ENCODE results near the gene AQP6.
A peak's percentile ranks its signal among the peaks of the same experiment; 100 is the strongest.

AQP6 gene

GRCh38 chr12:49960474-49961110 lies 12.2 kb upstream of the AQP6 start:
- H3K9ac ChIP-seq (ENCODE audit: low read depth, low read length), result no peak overlapping the region
- WGBS, result 51% methylated on average over 12 of the region's 13 CpGs
- peaks cover 16% of the 10 kb centered on the region for H3K4me1 ChIP-seq (ENCODE audit: insufficient read depth, low read length)
- no peaks in the 10 kb centered on the region for H3K36me3 ChIP-seq (ENCODE audit: insufficient read depth, low read length)
- H3K27ac ChIP-seq (ENCODE audit: low read depth, low read length), result no peak overlapping the region
- H3K9me3 ChIP-seq (ENCODE audit: insufficient read depth, low read depth, low read length), result no peaks in the 10 kb centered on the region
- peak overlapping the region; percentile 55 for H3K4me3 ChIP-seq (ENCODE audit: low read length)
- peaks cover 72% of the 10 kb centered on the region for H3K27me3 ChIP-seq (ENCODE audit: insufficient read depth, low read length)

- Histone ChIP-seq H3K4me3 (ENCODE audit: low read length) (peak within 1 kb of the TSS; percentile 55), H3K27me3 (ENCODE audit: insufficient read depth, low read length) (peaks cover 69% of the 10 kb centered on the region), H3K9ac (ENCODE audit: low read depth, low read length) (no peak within 1 kb of the TSS; the same call in 1 of the 2 replicates), H3K36me3 (ENCODE audit: insufficient read depth, low read length) (no peaks in the 10 kb centered on the region), H3K9me3 (ENCODE audit: insufficient read depth, low read depth, low read length) (no peaks in the 10 kb centered on the region), H3K27ac (ENCODE audit: low read depth, low read length) (no peak within 1 kb of the TSS), H3K4me1 (ENCODE audit: insufficient read depth, low read length) (peaks cover 17% of the 10 kb centered on the region)
- 5% methylated on average over 111 of the region's 111 CpGs for WGBS
These were observed 11.4 kb upstream of the AQP6 start, which contains the start of gene AQP5 for GRCh38 chr12:49961111-49961922. AQP5 (plus strand) TSS chr12:49961872; CDS start chr12:49962018, 146 bp downstream.

DNA sequence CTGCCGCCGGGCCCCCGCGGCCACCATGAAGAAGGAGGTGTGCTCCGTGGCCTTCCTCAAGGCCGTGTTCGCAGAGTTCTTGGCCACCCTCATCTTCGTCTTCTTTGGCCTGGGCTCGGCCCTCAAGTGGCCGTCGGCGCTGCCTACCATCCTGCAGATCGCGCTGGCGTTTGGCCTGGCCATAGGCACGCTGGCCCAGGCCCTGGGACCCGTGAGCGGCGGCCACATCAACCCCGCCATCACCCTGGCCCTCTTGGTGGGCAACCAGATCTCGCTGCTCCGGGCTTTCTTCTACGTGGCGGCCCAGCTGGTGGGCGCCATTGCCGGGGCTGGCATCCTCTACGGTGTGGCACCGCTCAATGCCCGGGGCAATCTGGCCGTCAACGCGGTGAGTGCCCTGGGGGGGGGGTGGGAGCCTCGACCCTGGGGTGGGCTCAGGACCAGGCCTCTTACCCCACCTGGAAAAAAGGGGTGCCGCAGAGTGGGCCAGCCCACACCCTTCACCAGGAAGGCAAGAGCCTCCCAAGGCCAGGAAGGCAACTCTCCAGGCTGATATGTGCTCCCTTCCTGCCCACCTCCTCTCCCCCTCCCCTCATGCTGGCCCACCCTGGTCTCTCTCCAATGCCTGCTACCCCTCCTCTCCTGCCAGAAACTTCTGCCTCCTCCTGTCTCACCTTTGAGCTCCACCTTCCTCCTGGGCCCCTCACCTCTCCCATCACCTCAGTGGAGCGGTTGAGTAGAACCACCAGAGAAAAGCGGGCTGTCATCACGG lies 10.6 kb upstream of the AQP6 start:
- Histone ChIP-seq H3K4me3 (ENCODE audit: low read length) (peak overlapping the region; percentile 20; the same call in 1 of the 2 replicates), H3K9ac (ENCODE audit: low read depth, low read length) (no peak overlapping the region), H3K36me3 (ENCODE audit: insufficient read depth, low read length) (no peaks in the 10 kb centered on the region), H3K4me1 (ENCODE audit: insufficient read depth, low read length) (peaks cover 23% of the 10 kb centered on the region), H3K9me3 (ENCODE audit: insufficient read depth, low read depth, low read length) (no peaks in the 10 kb centered on the region), H3K27me3 (ENCODE audit: insufficient read depth, low read length) (peaks cover 73% of the 10 kb centered on the region), H3K27ac (ENCODE audit: low read depth, low read length) (no peak overlapping the region)
- WGBS, result 58% methylated on average over 37 of the region's 37 CpGs

GRCh38 chr12:49962861-49963765 lies 9.6 kb upstream of the AQP6 start:
- 89% methylated on average over 21 of the region's 21 CpGs for WGBS
- Histone ChIP-seq H3K9ac (ENCODE audit: low read depth, low read length) (no peak overlapping the region), H3K27ac (ENCODE audit: low read depth, low read length) (no peak overlapping the region), H3K4me3 (ENCODE audit: low read length) (no peak overlapping the region), H3K4me1 (ENCODE audit: insufficient read depth, low read length) (peaks cover 23% of the 10 kb centered on the region), H3K27me3 (ENCODE audit: insufficient read depth, low read length) (peaks cover 72% of the 10 kb centered on the region), H3K36me3 (ENCODE audit: insufficient read depth, low read length) (no peaks in the 10 kb centered on the region), H3K9me3 (ENCODE audit: insufficient read depth, low read depth, low read length) (no peaks in the 10 kb centered on the region)

DNA sequence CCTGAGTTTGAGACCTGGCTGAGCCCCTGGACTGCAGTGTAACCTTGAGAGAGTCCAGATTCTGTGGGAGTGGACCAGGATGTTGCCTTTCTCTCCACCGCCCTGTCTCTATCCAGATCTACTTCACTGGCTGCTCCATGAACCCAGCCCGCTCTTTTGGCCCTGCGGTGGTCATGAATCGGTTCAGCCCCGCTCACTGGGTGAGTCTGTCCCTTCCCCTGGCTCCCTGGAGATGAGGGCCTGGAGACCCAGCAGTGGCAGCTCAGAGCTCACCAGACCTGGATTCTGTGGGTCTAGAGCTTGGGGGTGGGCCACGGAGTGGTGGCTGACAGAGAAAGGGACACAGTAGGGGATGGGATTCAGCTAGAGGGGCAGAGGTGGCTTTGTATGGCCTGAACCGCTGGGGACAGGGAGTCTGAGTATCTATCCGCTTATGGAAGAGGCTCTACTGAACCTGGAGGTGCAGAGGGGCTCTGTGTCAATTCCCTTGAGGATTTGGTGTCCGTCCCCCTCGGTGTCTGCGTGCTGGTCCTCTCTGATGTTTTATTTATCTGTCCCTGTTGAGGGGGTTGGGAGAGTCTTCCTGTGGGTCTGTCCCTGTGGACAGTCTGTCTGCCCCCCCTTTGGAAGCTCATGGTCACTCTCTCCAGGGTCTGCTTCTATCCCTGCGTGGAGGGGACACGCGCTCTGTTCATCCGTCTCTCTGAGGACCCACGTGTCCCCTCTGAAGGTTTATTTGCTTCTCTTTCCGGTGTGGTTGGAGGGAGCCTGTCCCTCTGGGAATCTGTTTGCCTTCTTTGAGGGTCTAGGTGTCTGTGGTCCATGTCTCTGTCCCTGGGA lies 8.6 kb upstream of the AQP6 start:
- H3K27ac ChIP-seq (ENCODE audit: low read depth, low read length), result no peak overlapping the region
- H3K4me1 ChIP-seq (ENCODE audit: insufficient read depth, low read length), result peaks cover 20% of the 10 kb centered on the region
- H3K4me3 ChIP-seq (ENCODE audit: low read length), result no peak overlapping the region
- WGBS, result 90% methylated on average over 16 of the region's 17 CpGs
- H3K9me3 ChIP-seq (ENCODE audit: insufficient read depth, low read depth, low read length), result no peaks in the 10 kb centered on the region
- H3K9ac ChIP-seq (ENCODE audit: low read depth, low read length), result no peak overlapping the region
- H3K27me3 ChIP-seq (ENCODE audit: insufficient read depth, low read length), result peaks cover 71% of the 10 kb centered on the region
- H3K36me3 ChIP-seq (ENCODE audit: insufficient read depth, low read length), result no peaks in the 10 kb centered on the region

DNA sequence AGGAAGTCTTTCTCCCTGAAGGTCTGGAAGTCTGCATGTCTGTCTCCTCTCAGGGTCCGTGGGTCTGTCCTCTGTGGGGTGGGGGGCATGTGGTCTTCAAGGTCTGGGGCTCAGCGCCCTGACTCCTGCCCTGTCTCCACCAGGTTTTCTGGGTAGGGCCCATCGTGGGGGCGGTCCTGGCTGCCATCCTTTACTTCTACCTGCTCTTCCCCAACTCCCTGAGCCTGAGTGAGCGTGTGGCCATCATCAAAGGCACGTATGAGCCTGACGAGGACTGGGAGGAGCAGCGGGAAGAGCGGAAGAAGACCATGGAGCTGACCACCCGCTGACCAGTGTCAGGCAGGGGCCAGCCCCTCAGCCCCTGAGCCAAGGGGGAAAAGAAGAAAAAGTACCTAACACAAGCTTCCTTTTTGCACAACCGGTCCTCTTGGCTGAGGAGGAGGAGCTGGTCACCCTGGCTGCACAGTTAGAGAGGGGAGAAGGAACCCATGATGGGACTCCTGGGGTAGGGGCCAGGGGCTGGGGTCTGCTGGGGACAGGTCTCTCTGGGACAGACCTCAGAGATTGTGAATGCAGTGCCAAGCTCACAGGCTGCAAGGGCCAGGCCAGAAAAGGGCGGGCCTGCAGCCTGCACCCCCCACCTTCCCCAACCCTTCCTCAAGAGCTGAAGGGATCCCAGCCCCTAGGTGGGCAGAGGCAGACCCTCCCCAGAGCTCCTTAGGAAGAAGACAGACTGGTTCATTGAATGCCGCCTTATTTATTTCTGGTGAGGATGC lies 7.7 kb upstream of the AQP6 start:
- Histone ChIP-seq H3K36me3 (ENCODE audit: insufficient read depth, low read length) (no peaks in the 10 kb centered on the region), H3K27ac (ENCODE audit: low read depth, low read length) (no peak overlapping the region), H3K9me3 (ENCODE audit: insufficient read depth, low read depth, low read length) (no peaks in the 10 kb centered on the region), H3K27me3 (ENCODE audit: insufficient read depth, low read length) (peaks cover 68% of the 10 kb centered on the region), H3K9ac (ENCODE audit: low read depth, low read length) (no peak overlapping the region), H3K4me3 (ENCODE audit: low read length) (no peak overlapping the region), H3K4me1 (ENCODE audit: insufficient read depth, low read length) (peaks cover 12% of the 10 kb centered on the region)
- 77% methylated on average over 13 of the region's 13 CpGs for WGBS

DNA sequence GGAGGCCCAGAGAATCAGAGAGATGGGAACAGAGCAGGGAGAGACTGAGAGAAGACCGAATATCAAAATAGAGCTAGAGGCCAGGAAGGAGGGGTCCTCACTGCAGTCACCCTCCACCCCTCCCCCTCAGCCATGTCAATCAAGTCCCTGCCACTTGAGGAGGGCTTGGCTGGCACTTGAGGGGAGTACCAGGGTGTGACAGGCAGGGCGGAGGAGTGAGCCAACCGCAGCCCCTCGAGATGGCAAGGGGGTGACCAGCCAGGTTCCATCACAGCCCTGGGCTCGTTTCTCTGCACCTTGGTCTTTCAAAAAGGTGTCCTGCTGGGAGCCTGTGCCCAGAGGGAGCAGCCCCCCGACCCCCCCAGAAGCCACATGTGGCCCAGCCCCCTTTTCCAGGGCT lies 6.9 kb upstream of the AQP6 start:
- no peaks in the 10 kb centered on the region for H3K9me3 ChIP-seq (ENCODE audit: insufficient read depth, low read depth, low read length)
- no peaks in the 10 kb centered on the region for H3K36me3 ChIP-seq (ENCODE audit: insufficient read depth, low read length)
- peaks cover 7% of the 10 kb centered on the region for H3K4me1 ChIP-seq (ENCODE audit: insufficient read depth, low read length)
- WGBS, result 80% methylated on average over 5 of the region's 6 CpGs
- no peak overlapping the region for H3K4me3 ChIP-seq (ENCODE audit: low read length)
- no peak overlapping the region for H3K9ac ChIP-seq (ENCODE audit: low read depth, low read length)
- H3K27me3 ChIP-seq (ENCODE audit: insufficient read depth, low read length), result peaks cover 68% of the 10 kb centered on the region
- H3K27ac ChIP-seq (ENCODE audit: low read depth, low read length), result no peak overlapping the region

DNA sequence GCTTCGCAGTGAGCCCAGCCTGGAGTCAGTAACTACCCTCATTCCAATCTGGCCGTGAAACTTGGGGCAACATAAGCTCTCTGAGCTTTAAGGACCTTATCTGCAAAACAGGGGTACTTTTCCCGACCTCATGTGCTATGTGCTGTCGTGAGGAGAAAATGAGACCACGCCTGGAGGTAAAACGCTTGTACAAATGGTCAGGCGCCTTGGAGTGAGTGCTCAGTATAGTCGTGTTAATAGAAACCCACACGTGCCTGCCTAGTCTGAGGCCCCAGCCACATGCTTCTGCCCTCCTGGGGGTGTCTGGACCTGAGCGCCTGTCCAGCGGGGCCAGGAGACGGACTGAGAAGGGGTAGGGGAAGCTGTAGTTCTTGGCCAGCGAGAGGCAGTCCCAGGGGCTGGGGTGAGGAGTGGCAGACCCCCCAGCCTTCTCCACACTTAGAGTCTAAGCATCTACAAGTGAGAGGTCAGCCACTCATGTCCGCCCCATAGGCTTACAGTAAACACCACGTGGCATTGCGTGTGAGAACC lies 6.2 kb upstream of the AQP6 start:
- peaks cover 68% of the 10 kb centered on the region for H3K27me3 ChIP-seq (ENCODE audit: insufficient read depth, low read length)
- peak overlapping the region; percentile 22; the same call in 1 of the 2 replicates for H3K4me3 ChIP-seq (ENCODE audit: low read length)
- H3K36me3 ChIP-seq (ENCODE audit: insufficient read depth, low read length), result no peaks in the 10 kb centered on the region
- H3K4me1 ChIP-seq (ENCODE audit: insufficient read depth, low read length), result peaks cover 7% of the 10 kb centered on the region
- no peaks in the 10 kb centered on the region for H3K9me3 ChIP-seq (ENCODE audit: insufficient read depth, low read depth, low read length)
- H3K9ac ChIP-seq (ENCODE audit: low read depth, low read length), result no peak overlapping the region
- 51% methylated on average over 14 of the region's 16 CpGs for WGBS
- no peak overlapping the region for H3K27ac ChIP-seq (ENCODE audit: low read depth, low read length)

GRCh38 chr12:49967042-49967776 lies 5.5 kb upstream of the AQP6 start:
- peaks cover 7% of the 10 kb centered on the region for H3K4me1 ChIP-seq (ENCODE audit: insufficient read depth, low read length)
- no peak overlapping the region for H3K9ac ChIP-seq (ENCODE audit: low read depth, low read length)
- H3K36me3 ChIP-seq (ENCODE audit: insufficient read depth, low read length), result no peaks in the 10 kb centered on the region
- 3% methylated on average over 40 of the region's 40 CpGs for WGBS
- no peaks in the 10 kb centered on the region for H3K9me3 ChIP-seq (ENCODE audit: insufficient read depth, low read depth, low read length)
- peak overlapping the region; percentile 51 for H3K4me3 ChIP-seq (ENCODE audit: low read length)
- peaks cover 64% of the 10 kb centered on the region for H3K27me3 ChIP-seq (ENCODE audit: insufficient read depth, low read length)
- no peak overlapping the region for H3K27ac ChIP-seq (ENCODE audit: low read depth, low read length)

Measured in HUES64 (cell line).